ENCODE data around the gene FIBIN. TPM values are rescaled to one million over a fixed set of nuclear protein-coding genes. Genes with fewer than 3 reads are reported as not detected.

Gene FIBIN
- total RNA-seq, 1 donor from 2014 or later, result 0.09 TPM

DNA sequence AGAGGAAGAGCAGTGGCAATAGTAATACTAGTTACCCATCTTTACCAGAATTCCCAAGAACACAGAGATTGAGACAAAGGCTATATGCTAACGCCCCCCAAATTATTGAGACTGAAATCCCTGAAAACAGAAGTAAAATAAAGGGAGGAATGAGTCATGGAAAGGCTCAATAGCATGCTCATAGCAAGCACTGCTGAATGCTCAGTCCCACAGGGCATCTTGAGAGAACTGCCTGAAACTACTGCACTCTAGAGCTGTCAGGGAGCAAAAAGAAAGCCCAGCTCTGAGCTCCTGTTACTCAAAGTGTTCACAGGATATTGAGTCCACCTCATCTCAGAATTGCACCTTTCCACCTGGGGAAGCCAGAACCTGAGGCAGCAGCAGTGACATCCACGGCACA lies 44.1 kb upstream of the FIBIN start:
- no peaks in the 10 kb centered on the region for H3K79me2 ChIP-seq (ENCODE audit: low read depth)
- H3K36me3 Mint-ChIP-seq, result no peaks in the 10 kb centered on the region
- H3K36me3 ChIP-seq, result no peaks in the 10 kb centered on the region
- H3K27me3 ChIP-seq, result no peaks in the 10 kb centered on the region
- H3K4me3 ChIP-seq, result no peak overlapping the region
- H3K9ac ChIP-seq, result no peak overlapping the region
- H3K4me1 ChIP-seq, result peaks cover 14% of the 10 kb centered on the region
- TF ChIP-seq EZH2phosphoT487 (IDR thresholded peaks at IDR 0.05) (no peak), EZH2 (IDR thresholded peaks at IDR 0.05) (no peak)
- TF ChIP-seq, protein P1, sequence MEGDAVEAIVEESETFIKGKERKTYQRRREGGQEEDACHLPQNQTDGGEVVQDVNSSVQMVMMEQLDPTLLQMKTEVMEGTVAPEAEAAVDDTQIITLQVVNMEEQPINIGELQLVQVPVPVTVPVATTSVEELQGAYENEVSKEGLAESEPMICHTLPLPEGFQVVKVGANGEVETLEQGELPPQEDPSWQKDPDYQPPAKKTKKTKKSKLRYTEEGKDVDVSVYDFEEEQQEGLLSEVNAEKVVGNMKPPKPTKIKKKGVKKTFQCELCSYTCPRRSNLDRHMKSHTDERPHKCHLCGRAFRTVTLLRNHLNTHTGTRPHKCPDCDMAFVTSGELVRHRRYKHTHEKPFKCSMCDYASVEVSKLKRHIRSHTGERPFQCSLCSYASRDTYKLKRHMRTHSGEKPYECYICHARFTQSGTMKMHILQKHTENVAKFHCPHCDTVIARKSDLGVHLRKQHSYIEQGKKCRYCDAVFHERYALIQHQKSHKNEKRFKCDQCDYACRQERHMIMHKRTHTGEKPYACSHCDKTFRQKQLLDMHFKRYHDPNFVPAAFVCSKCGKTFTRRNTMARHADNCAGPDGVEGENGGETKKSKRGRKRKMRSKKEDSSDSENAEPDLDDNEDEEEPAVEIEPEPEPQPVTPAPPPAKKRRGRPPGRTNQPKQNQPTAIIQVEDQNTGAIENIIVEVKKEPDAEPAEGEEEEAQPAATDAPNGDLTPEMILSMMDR (IDR thresholded peaks at IDR 0.05), result no peak
- peaks cover 8% of the 10 kb centered on the region for H3K27me3 Mint-ChIP-seq (ENCODE audit: insufficient read depth, low read depth)
- H3K9me3 Mint-ChIP-seq, result peaks cover 3% of the 10 kb centered on the region
- no peaks in the 10 kb centered on the region for H4K20me1 ChIP-seq (ENCODE audit: low read depth)
- H3K9me3 ChIP-seq (ENCODE audit: low read depth), result no peaks in the 10 kb centered on the region
- H2AFZ ChIP-seq (replicated peaks), result no peak overlapping the region
- no peak overlapping the region for H3K27ac Mint-ChIP-seq
- H3K4me2 ChIP-seq, result no peak overlapping the region
- H3K4me1 Mint-ChIP-seq, result no peaks in the 10 kb centered on the region
- no peak for DNase-seq (ENCODE audit: low spot score)
- no peaks in the 10 kb centered on the region for H3F3A ChIP-seq (ENCODE audit: low read depth)
- no peak overlapping the region for H3K27ac ChIP-seq
- H3K4me3 Mint-ChIP-seq, result no peak overlapping the region

DNA sequence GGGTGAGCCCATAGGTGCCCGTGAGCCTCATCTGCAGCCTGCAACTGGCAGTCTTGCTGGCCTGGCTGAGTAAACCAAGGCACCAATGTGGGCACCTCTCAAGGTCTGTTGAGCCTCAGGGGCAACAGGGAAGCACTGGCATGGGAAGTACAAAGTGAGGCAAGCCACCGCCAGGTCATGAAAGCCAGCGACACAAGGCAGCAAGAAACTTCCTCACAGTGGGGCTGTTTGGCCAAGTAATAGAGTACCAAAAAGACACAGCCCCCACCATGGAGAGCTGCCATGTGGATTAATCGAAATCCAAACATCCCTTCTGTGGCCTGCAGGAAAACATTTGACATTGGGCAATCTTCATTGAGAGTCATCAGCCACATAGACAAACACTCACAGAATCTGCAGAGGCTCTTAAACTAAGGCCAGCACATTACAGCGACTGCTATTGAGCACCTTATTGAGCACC lies 43.6 kb upstream of the FIBIN start:
- peaks cover 14% of the 10 kb centered on the region for H3K4me1 ChIP-seq
- H3K79me2 ChIP-seq (ENCODE audit: low read depth), result no peaks in the 10 kb centered on the region
- peaks cover 3% of the 10 kb centered on the region for H3K9me3 Mint-ChIP-seq
- no peaks in the 10 kb centered on the region for H3K4me1 Mint-ChIP-seq
- H3F3A ChIP-seq (ENCODE audit: low read depth), result no peaks in the 10 kb centered on the region
- H3K4me3 ChIP-seq, result no peak overlapping the region
- TF ChIP-seq EZH2 (IDR thresholded peaks at IDR 0.05), result no peak
- TF ChIP-seq, protein P1 (IDR thresholded peaks at IDR 0.05), result no peak
- TF ChIP-seq EZH2phosphoT487 (IDR thresholded peaks at IDR 0.05), result no peak
- H3K9me3 ChIP-seq (ENCODE audit: low read depth), result no peaks in the 10 kb centered on the region
- H3K27ac ChIP-seq, result no peak overlapping the region
- no peak overlapping the region for H3K4me3 Mint-ChIP-seq
- peaks cover 8% of the 10 kb centered on the region for H3K27me3 Mint-ChIP-seq (ENCODE audit: insufficient read depth, low read depth)
- no peaks in the 10 kb centered on the region for H3K36me3 ChIP-seq
- H3K9ac ChIP-seq, result no peak overlapping the region
- no peak overlapping the region for H2AFZ ChIP-seq (replicated peaks)
- H3K36me3 Mint-ChIP-seq, result no peaks in the 10 kb centered on the region
- H3K4me2 ChIP-seq, result no peak overlapping the region
- no peaks in the 10 kb centered on the region for H3K27me3 ChIP-seq
- no peaks in the 10 kb centered on the region for H4K20me1 ChIP-seq (ENCODE audit: low read depth)
- no peak for DNase-seq (ENCODE audit: low spot score)
- H3K27ac Mint-ChIP-seq, result no peak overlapping the region

DNA sequence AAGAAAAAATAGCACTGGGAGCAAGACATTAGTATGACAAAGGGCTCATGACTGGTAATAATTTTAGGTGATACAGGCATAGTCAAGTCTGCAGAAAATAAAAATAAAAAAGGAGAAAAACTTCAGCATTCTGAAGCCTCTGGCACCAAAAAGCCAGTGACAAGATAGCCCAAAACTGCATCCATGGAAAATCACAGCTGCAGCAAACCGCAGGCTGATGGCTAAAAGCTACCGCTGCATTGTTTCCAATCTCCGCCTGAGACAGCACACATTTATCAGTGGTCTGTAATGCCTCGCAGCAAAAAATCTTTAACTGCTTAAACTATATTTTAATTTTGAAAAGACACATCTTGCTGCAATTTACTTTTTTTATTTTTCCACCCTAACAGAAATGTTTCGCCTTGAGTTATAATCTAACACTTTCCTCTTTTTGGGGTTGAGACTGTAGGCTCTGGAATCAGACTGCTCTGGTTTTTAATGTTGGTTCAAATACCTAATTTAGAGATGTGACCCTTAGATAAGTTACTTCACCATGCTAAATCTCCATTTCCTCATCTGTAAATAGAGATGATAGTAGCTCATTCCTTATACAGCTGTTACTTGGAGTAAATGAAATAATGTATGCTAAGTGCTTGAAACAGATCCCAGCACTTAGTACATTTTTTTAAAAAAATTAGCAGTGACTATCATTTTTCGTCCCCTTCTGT lies 42.0 kb upstream of the FIBIN start:
- H4K20me1 ChIP-seq (ENCODE audit: low read depth), result no peaks in the 10 kb centered on the region
- Mint-ChIP-seq H3K27ac (no peak overlapping the region), H3K9me3 (no peaks in the 10 kb centered on the region), H3K27me3 (ENCODE audit: insufficient read depth, low read depth) (peaks cover 5% of the 10 kb centered on the region), H3K4me3 (no peak overlapping the region), H3K36me3 (no peaks in the 10 kb centered on the region), H3K4me1 (no peaks in the 10 kb centered on the region)
- H3K9ac ChIP-seq, result no peak overlapping the region
- H3K36me3 ChIP-seq, result no peaks in the 10 kb centered on the region
- no peak overlapping the region for H3K4me3 ChIP-seq
- no peaks in the 10 kb centered on the region for H3K27me3 ChIP-seq
- no peak overlapping the region for H2AFZ ChIP-seq (replicated peaks)
- TF ChIP-seq EZH2 (IDR thresholded peaks at IDR 0.05), result no peak
- no peak for TF ChIP-seq EZH2phosphoT487 (IDR thresholded peaks at IDR 0.05)
- TF ChIP-seq, protein P1 (IDR thresholded peaks at IDR 0.05), result no peak
- peaks cover 14% of the 10 kb centered on the region for H3K4me1 ChIP-seq
- H3K79me2 ChIP-seq (ENCODE audit: low read depth), result no peaks in the 10 kb centered on the region
- no peaks in the 10 kb centered on the region for H3F3A ChIP-seq (ENCODE audit: low read depth)
- DNase-seq (ENCODE audit: low spot score), result no peak
- H3K4me2 ChIP-seq, result no peak overlapping the region
- no peaks in the 10 kb centered on the region for H3K9me3 ChIP-seq (ENCODE audit: low read depth)
- no peak overlapping the region for H3K27ac ChIP-seq
